Activated CD4-positive, alpha-beta T cell treated with anti-CD3 and anti-CD28 coated beads, Interleukin-2, amount 50 U/mL, for 24 hours (primary cell): Measurements from ENCODE around the gene RNF181.
A peak's percentile ranks its signal among the peaks of the same experiment; 100 is the strongest.
"Not testable (repeated sequence)": the region's sequence is repeated elsewhere in the genome, so short reads cannot be mapped to it uniquely, and the experiment has no call there.

Experiments used
- DNase-seq, 2 donors: peaks; one replicate each; pipeline ENCODE4 v3.0.0-alpha.2; 2020; ENCODE audit warnings: low read depth in 1 of 2, low spot score in 1 of 2

RNF181 gene

DNA sequence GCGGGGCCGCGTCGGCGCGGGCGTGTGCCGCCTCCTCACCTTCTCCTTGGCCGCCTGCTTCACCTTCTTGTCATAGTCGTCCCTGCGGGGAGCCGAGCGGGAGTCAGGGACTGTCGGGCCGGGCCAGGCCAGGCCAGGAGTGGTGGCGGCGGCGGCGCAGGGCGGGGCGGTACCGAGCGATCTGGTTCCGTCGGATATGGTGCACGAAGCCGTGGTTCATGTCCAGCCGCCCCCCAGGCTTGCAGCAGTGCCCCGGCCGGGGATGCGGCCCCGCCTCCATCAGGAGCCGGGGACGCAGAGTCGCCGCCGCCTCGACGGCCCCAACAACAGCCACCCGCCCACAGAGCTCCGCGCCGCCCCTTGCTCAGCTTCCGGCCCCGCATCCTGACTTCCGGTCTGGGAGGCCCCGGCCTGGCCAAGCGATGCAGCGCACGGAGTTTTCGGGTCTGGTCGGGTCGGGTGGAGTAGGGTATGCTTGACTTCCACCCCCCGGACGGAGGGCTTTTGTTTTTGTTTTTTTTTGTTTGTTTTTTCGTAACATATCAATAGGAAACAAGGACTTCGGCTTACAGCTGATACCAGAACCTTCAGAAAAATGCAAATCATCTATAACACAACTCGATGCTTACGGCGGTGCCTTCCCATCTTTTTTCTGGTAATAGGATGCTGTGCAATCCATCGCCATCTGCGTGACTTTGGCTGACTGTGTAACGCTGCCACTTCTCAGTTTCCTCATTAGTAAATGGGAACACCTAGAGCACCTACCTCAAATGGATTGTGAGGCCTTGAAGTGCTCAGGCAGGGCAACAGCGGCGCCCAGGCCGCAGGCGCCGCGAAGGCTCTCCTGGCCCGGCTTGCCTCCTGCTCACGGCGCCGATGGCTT lies 16.4 kb downstream of the RNF181 start, which contains the start of gene C2orf68:
C2orf68 (minus strand) TSS at position 362 of the 883 bp plus-strand sequence; CDS start at position 280, 82 bp downstream.
- DNase-seq: peak; percentile 68 to 80

DNA sequence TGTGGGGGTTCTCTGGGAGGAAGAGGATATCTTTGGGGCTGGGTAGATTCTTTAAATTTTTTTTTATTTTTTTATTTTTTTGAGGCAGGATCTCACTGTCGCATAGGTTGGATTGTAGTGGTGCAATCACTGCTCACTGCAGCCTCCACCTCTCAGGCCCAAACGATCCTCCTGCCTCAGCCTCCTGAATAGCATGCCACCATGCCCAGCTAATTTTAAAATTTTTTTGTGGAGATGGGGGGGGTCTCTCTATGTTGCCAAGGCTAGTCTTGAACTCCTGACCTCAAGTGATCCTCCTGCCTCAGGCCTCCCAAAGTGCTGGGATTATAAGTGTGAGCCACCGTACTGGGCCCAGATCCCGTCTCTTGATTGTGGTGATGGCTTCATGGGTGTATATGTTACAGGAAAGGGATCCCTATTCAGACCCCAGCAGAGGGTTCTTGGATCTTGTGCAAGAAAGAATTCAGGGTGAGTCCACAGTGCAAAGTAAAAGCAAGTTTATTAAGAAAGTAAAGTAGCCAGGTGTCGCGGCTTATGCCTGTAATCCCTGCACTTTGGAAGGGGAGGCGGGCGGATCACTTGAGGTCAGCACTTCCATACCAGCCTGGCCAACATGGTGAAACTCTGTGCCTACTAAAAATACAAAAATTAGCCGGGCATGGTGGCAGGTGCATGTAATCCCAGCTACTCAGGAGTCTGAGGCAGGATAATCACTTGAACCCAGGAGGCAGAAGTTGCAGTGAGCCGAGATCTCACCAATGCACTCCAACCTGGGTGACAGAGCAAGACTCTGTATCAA lies 18.4 kb downstream of the RNF181 start:
- no peak for DNase-seq

DNA sequence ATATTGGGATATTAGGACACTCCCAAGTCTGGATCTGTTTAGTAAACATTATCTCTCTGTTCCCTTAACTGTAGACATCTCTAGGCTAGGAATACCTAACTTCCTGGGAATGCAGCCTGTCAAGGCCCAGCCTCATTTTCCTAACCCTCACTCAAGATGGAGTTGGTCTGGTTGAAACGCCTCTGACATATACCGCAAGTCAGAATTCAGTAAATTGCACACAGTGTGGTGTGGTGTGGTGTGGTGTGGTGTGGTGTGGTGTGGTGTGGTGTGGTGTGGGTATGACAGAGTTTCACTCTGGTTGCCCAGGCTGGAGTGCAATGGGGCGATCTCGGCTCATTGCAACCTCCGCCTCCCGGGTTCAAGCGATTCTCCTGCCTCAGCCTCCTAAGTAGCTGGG lies 19.2 kb downstream of the RNF181 start:
- not testable (repeated sequence) for DNase-seq

DNA sequence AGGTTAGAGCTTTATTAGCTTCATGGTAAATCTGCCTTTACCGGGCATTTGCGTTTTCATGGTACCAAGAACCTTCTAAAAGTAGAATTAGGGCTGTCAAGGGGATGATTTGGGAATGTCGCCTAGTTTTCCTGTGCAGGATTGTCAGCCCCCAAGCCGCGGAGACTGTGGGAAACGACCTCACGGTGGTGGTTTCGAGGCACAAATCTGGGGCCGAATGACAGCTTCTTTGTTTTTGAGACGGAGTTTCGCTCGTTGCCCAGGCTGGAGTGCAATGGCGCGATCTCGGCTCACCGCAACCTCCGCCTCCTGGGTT lies 19.8 kb downstream of the RNF181 start:
- DNase-seq: no peak

DNA sequence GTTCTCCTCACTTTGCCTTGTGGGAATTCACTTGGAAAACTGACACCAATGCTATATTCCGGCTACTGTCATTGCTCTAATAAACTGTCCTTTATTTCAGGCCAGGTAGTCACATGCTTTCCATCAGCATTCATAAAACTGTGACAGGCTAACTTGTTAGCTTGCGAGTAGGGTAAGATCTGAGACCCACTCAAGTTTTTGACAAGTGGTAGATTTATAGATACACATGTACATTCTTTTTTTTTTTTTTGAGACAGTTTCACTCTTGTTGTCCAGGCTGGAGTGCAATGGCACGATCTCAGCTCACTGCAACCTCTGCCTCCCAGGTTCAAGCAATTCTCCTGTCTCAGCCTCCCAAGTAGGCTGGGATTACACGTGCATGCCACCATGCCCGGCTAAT lies 22.2 kb downstream of the RNF181 start:
- not testable (repeated sequence) for DNase-seq

DNA sequence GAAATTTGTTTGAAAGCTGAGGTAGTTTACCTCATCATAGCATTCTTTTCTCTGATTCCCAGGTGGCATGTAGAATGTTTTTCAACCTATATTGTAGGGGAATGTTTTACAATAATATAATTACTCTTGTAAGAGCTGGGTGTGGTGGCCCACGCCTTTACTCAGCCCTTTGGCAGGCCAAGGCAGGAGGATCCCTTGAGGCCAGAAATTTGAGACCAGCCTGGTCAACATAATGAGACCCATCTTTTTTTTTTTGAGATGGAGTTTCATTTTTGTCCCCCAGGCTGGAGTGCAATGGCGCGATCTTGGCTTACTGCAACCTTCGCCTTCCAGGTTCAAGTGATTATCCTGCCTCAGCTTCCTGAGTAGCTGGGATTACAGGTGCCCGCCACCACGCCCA lies 24.1 kb downstream of the RNF181 start:
- DNase-seq: no peak

DNA sequence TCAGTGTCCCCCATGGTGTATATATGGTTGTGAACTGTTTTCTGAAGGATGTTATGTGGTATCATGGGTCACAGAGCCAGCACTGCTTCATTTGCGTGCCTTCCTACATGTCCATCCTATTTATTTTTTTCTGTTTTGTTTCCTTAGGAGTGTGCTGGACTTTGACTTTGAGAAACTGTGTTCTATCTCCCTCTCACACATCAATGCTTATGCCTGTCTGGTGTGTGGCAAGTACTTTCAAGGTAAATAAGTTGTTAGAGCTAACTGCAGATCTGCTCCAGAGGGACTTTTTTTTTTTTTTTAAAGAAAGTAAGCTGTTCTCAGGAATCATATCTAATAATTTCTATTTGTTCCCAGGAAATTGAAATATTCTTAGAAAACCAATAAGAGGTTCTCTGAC lies 25.8 kb downstream of the RNF181 start:
- DNase-seq: no peak

DNA sequence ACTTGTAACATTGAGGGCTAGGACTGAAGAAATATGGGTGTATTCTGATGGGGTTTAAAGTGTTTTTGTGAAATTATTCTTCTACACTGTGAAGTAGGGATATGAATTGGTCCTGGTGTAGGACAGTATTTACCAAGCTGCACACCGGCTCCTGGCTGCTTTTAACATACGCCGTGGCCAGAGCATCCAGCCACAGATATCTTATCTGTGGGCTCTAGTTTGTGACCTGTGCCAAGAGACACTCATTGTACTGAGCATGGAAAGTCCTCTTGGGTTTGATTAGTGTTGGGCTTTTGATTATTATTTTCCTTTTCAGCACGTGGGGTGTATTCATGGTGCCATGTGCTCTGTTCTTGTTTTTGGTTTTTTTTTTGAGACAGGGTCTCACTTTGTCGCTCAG lies 28.4 kb downstream of the RNF181 start:
- DNase-seq: no peak

DNA sequence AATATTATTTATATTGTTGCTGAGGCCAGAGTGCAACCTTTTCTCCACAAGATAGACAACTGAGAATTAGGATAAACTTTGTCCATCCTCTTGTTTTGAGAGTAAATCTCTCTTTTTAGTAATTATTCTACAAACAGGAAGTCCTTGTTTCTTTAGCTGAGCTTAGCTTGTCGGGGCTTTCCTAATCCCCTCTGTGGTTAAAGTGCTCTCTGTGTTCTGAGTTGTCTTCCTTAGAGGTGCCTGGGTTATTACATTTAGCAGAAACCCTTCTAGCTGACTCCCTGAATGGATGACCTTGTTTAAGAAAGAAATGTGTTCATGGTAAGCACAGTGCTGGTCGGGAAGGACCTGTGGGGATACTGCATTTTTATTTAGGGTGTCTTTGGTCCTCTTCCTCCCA lies 33.1 kb downstream of the RNF181 start:
- no peak for DNase-seq

DNA sequence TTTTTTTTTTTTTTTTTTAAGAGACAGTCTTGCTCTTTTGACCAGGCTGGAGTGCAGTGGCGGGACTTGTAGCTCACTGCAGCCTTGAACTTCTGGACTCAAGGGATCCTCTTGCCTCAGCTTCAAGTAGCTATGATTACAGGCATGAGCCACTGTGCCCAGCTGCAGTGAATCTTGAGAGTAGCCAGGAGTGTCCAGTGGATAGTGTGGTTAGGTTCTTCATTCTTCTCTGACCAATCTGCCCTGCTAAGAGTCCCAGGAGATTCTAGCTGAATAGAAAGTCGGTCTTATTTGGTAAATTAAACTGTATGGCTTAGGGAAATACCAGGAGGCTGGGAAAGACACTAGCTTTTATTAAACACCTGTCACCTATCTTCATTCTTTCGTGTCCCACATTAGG lies 35.8 kb downstream of the RNF181 start:
- DNase-seq: no peak

DNA sequence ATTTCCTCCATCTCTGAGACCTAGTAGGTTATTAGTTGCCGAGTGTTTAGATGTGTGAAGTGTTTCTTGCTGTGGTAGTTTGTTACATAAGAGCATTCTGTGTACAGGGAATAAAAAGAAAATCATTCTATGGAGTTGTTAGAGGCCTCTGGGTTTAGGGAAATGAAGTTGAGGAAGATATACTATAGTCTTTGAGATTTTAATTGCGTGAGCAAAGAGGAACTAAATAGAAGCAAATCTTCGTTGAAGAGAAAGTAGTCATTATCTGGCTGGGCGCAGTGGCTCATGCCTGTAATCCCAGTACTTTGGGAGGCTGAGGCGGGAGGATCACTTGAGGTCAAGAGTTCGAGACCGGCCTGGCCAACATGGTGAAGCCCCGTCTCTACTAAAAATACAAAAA lies 39.5 kb downstream of the RNF181 start:
- no peak for DNase-seq

DNA sequence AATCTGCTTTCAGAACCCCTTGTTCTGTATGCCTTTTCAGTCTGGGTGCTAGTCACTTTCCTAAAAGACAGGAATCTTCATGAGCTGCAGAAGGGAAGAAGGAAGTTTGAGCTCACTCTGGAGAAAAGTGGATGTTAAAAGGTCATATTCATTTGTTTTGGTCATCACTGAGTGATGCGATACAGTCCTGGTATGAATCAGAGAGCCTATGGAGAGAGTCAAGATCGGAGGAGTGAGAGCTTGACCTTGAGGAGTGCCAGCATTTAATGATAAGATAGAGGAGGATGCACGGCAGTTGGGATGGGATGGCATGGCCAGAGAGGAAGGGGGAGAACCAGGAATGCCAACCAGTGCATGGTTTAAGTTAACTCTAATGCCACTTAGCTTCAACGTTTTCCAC lies 40.1 kb downstream of the RNF181 start:
- DNase-seq: no peak

DNA sequence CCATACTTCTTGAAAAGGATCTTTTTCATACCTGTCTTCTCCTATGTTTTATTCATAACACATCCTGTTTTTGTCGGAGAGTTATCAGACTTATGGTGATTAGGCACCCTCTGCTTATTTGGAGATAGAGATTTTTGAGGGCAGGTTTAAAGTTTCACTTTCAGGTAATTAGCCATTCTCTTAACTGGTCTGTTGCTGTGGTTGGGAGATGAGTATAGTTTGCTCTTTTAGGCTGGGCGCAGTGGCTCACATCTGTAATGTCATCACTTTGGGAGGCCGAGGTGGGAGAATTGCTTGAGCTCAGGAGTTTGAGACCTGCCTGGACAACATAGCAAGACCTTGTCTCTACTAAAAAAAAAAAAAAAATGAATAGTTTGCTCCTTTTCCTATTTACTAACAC lies 47.2 kb downstream of the RNF181 start:
- no peak for DNase-seq

DNA sequence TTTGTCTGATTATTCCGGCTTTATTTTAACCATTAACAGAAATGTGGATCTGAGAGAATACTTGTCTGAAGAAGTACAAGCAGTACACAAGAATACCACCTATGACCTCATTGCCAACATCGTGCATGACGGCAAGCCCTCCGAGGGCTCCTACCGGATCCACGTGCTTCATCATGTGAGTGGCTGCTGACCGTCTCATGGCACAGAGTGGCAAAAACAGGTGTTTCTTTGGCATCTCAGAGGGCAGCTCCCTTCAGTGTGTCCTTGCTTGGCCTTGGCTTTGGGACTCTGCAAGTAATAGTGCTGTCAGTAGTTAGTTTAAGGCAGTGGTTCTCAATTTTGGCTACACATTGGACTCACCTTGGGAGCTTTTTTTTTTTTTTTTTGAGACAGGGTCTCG lies 49.4 kb downstream of the RNF181 start:
- DNase-seq: no peak

DNA sequence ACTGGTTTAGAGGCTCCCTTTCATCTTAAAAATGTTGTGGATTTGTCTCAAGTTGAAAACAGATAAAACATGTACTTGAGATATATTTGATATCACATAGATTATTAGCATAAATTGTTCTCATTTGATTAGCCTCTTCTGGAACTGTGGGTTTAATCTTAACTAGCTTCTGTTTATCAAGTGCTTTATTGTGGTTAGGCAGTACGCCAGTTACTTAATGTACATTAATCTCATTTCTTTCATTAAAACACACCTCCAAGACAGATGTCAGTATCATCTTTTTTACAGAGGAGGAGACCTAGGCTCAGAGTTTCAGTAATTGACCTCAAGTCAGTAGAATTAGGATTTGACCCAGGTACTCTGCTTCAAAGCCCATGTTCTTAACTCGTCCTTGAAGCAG lies 50.6 kb downstream of the RNF181 start:
- DNase-seq: no peak
